GM19239 (cell line): ENCODE results near the gene ABL2.
"Not testable (repeated sequence)": the region's sequence is repeated elsewhere in the genome, so short reads cannot be mapped to it uniquely, and the experiment has no call there.

Experiments
- DNase-seq: peaks from one replicate; pipeline ENCODE4 v3.0.0; 2011; ENCODE audit warnings: low spot score; ENCODE audit not compliant: insufficient read length
- FAIRE-seq: peaks from 2 replicates; lab custom pipeline; 2011; peaks lifted over from hg19 to GRCh38; lab: Jason Lieb, UNC

The ABL2 gene

GRCh38 chr1:179175011-179175841, 54.3 kb downstream of the ABL2 start:
- FAIRE-seq (no peak), DNase-seq (no peak)

DNA sequence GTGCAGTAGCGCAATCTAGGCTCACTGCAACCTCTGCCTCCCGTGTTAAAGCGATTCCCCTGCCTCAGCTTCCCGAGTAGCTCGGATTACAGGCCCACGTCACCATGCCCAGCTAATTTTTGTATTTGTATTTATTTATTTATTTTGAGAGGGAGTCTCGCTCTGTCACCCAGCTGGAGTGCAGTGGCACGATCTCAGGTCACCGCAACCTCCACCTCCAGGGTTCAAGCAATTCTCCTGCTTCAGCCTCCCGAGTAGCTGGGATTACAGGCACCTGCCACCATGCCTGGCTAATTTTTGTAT, 59.1 kb downstream of the ABL2 start:
- not testable (repeated sequence) for DNase-seq, FAIRE-seq

DNA sequence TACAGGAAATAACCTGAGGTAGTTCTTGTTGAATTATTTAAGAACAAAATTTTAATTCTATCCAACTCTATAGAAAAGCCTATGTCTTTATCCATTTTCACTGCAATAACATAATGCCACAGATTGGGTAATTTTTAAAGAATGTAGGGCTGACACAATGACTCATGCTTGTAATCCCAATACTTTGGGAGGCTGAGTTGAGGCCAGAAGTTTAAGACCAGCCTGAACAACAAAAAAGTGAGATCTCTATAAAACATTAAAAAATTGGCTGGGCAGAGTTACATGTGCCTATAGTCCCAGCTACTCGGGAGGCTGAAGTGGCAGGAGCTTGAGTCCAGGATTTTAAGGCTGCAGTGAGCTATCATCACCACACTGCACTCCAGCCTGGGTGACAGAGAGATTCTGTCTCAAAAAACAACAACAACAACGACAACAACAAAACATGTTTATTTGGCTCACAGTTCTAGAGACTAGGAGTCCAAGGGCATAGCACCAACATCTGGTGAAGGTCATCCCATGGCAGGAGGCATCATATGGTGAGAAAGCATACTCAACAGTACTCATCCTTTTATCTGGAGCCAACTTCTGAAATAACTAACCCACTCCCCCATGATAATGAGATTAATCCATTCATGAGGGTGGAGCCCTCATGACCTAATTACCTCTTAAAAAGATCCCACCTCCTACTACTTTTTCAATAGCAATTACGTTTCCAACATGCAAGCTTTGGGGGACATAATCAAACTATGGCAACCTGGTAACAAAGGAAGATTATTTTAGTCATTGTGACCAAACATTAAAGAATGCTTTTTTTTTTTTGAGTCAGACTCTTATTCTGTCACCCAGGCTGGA, 59.6 kb downstream of the ABL2 start:
- no peak for FAIRE-seq
- DNase-seq = no peak

- FAIRE-seq (no peak), DNase-seq (no peak)
These were observed 60.9 kb downstream of the ABL2 start for GRCh38 chr1:179168536-179168935.

DNA sequence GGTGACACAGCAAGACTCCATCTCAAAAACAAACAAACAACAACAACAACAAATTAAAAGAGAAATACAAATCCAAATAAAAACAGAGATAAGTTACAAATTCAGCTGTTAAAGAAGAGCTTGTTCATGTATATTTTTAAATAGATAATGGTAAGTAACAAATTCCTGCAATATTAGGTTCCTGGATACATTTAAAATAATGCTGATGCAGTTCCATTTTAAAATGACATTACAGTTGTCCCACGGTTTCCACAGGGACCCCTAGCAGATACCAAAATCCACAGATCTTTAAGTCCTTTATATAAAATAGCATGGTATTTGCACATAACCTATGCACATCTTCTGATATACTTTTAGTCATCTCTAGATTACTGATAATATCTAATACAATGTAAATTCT, 61.5 kb downstream of the ABL2 start:
- DNase-seq = no peak
- FAIRE-seq = no peak

GRCh38 chr1:179167418-179167777, 62.1 kb downstream of the ABL2 start:
- FAIRE-seq = no peak
- no peak for DNase-seq

DNA sequence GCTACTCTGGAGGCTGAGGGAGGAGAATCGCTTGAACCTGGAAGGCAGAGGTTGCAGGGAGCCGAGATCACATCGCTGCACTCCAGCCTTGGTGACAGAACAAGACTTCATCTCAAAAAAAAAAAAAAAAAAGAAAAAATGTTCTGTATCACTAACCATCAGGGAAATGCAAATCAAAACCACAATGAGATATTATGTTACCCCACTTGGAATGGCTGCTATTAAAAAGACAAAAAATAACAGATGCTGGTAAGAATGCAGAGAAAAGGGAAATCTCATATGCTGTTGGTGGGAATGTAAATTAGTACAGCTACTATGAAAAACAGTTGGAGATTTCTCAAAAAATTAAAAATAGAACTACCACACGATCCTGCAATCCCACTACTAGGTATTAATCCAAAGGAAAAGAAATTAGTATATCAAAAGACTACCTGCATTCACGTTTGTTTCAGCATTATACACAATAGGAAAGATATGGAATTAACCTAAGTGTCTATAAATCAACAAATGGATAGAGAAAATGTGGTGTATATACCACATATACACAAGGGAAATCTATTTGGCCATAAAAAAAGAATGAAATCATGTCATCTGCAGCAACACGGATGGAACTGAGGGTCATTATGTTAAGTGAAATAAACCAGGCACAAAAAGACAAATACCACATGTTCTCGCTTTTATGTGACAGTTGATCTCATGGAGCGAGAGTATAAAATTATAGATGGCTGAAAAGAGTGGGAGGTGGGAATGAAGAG, 62.6 kb downstream of the ABL2 start:
- FAIRE-seq (no peak), DNase-seq (no peak)

DNA sequence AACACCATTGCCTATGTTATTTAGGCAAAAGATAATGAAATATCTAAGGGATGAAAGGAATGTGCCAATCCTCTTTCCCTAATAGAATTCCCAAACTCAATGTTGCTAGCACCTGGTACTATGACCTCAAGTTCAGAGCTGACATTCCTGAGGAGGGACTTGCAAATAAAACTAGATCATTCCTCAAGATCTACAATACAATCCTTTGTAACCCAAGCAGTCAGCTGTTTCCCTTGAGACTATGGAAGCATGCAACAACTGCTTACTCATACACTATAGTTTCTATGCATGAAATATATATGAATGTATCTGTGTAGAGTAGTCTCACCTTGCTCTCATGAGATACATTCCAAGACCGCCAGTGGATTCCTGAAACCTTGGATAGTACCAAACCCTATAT, 65.0 kb downstream of the ABL2 start:
- DNase-seq (no peak), FAIRE-seq (no peak)

- no peak for DNase-seq
- no peak for FAIRE-seq
These were observed 72.8 kb downstream of the ABL2 start for GRCh38 chr1:179156708-179157107.

DNA sequence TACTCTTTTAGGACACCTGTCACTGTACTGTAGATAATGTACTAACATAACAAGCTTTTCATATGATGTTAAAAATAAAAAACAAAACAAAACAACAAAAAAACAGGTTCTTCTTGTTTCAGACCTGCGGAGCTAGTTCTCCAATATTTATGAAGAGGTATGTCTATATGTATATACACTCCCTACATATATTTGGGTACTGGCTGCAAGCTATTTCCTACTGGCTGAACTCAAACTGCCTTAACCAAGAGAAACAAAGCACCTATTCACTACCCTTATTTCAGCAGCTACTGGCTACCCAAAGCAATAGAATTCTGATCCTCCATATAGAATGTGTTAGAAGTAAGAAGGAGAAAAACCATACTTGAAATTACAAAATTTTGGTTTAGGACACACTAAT, 73.5 kb downstream of the ABL2 start:
- no peak for FAIRE-seq
- no peak for DNase-seq

DNA sequence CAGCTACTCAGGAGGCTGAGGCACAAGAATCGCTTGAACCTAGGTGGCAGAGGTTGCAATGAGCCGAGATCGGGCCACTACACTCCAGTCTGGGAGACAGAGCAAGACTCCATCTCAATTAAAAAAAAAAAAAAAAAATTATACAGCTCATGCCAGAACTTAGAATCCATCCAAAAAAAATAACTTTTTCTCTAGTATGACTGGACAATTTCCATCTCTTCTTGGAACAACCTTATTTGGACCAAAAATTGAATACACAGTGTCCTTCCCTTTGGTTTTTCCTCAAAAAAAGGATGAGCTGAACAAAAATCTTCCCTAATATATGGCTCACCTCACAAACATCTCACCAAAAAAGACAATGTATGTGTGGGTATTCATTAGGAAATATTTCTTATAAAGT, 73.9 kb downstream of the ABL2 start:
- no peak for FAIRE-seq
- no peak for DNase-seq

DNA sequence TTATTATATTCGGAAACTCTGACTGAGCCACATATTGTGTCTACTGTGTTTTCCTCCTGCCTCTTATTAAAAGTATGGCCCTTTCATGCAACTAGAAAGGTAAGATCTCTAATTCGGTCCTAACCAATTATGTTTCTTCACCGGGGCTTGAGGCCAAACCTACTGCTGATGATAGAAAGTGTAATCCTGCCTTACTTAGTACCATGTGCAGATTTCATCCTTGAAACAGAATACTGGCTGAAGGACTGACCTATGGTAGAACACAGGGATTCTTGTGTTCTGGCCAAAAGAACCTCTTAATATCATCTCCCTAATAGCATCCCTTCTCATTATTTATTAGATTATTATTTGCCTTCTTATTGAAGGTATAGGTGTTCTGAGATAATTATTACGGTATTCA, 75.0 kb downstream of the ABL2 start:
- DNase-seq = no peak
- FAIRE-seq = no peak

GRCh38 chr1:179153217-179153616, 76.3 kb downstream of the ABL2 start:
- DNase-seq (no peak), FAIRE-seq (no peak)

- FAIRE-seq = peak; percentile 53
- DNase-seq = no peak
These were observed 77.4 kb downstream of the ABL2 start for GRCh38 chr1:179151908-179152682.

- no peak for FAIRE-seq
- DNase-seq = no peak
These were observed 82.6 kb downstream of the ABL2 start for GRCh38 chr1:179146911-179147310.

- FAIRE-seq (no peak), DNase-seq (no peak)
These were observed 83.0 kb downstream of the ABL2 start for GRCh38 chr1:179146476-179146875.

DNA sequence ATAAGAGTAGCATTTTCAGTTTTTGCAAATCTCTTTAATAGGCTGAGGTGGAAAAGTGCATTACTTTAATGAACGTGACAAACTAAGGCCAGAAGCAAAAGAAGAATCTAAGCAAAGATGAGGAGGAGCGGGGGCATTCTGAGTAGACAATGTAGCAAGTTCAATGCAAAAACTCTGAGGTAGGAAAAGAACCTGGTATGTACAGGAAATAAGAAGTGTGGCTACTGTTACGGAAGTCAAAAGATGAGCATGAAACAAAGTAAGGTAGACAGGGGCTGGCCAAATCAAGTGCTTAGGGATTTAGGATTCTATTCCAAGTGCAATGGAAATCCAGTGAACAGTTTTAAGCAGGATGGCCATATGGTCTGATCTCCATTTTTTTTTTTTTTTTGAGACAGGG, 84.0 kb downstream of the ABL2 start:
- FAIRE-seq (no peak), DNase-seq (no peak)

GRCh38 chr1:179144626-179145025, 84.9 kb downstream of the ABL2 start:
- DNase-seq (no peak), FAIRE-seq (no peak)

DNA sequence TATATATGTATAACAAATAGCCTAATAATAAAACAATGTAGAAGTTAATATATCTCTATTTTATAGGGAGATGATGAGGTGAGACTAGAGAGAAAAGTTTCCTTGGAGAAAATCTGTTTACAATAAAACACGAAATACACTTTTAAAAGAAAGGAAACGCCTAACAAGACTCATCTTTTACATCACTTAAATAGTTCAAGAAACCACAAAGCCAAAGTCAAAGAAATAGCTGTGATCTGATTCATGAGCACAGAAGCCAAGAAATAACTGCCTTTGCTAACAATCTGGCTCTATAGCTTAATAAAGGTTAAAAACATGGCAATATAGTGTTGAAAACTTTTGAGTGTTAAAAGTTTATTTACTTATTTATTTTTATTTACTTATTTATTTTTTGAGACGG, 86.2 kb downstream of the ABL2 start:
- no peak for FAIRE-seq
- DNase-seq = no peak

- FAIRE-seq = no peak
- no peak for DNase-seq
These were observed 86.6 kb downstream of the ABL2 start for GRCh38 chr1:179142889-179143299.
